ENCODE results near the gene ADD2.
"Not testable (repeated sequence)": the region's sequence is repeated elsewhere in the genome, so short reads cannot be mapped to it uniquely, and the experiment has no call there.

The ADD2 gene

GRCh38 chr2:70767699-70768589 is at the start of gene ADD2:
Gene ADD2 (minus strand): TSS chr2:70768200. CDS start chr2:70706408, 61,792 bp downstream.
- no peak for DNase-seq (ENCODE audit: low read depth in 2 of 2)

- no peak for DNase-seq (ENCODE audit: low read depth in 2 of 2)
Measured at GRCh38 chr2:70817284-70817954, 49.4 kb upstream of the ADD2 start.

GRCh38 chr2:70816726-70817125 is 48.7 kb upstream of the ADD2 start:
- no peak for DNase-seq (ENCODE audit: low read depth in 2 of 2)

- DNase-seq (ENCODE audit: low read depth in 2 of 2) = no peak
Measured at GRCh38 chr2:70808983-70809958, 41.3 kb upstream of the ADD2 start.

- no peak for DNase-seq (ENCODE audit: low read depth in 2 of 2)
Measured at GRCh38 chr2:70807828-70808118, 39.8 kb upstream of the ADD2 start.

- DNase-seq (ENCODE audit: low read depth in 2 of 2) = no peak
Measured at GRCh38 chr2:70807102-70807827, 39.3 kb upstream of the ADD2 start.

- DNase-seq (ENCODE audit: low read depth in 2 of 2) = no peak
Measured at GRCh38 chr2:70806620-70807019, 38.6 kb upstream of the ADD2 start.

- DNase-seq (ENCODE audit: low read depth in 2 of 2) = no peak
Measured at GRCh38 chr2:70806013-70806412, 38.0 kb upstream of the ADD2 start.

- DNase-seq (ENCODE audit: low read depth in 2 of 2) = no peak
Measured at GRCh38 chr2:70801607-70802263, 33.7 kb upstream of the ADD2 start.

- no peak for DNase-seq (ENCODE audit: low read depth in 2 of 2)
Measured at GRCh38 chr2:70799706-70800105, 31.7 kb upstream of the ADD2 start.

- DNase-seq (ENCODE audit: low read depth in 2 of 2) = not testable (repeated sequence)
Measured at GRCh38 chr2:70797996-70798395, 30.0 kb upstream of the ADD2 start.

- no peak for DNase-seq (ENCODE audit: low read depth in 2 of 2)
Measured at GRCh38 chr2:70797506-70797905, 29.5 kb upstream of the ADD2 start.

GRCh38 chr2:70796262-70796661 is 28.3 kb upstream of the ADD2 start:
- no peak for DNase-seq (ENCODE audit: low read depth in 2 of 2)

- DNase-seq (ENCODE audit: low read depth in 2 of 2) = no peak
Measured at GRCh38 chr2:70795164-70795995, 27.4 kb upstream of the ADD2 start.

- no peak for DNase-seq (ENCODE audit: low read depth in 2 of 2)
Measured at GRCh38 chr2:70793450-70793849, 25.4 kb upstream of the ADD2 start.

GRCh38 chr2:70790136-70790828 is 22.3 kb upstream of the ADD2 start, which contains the start of gene FIGLA:
Gene FIGLA (minus strand): TSS chr2:70790643. CDS start chr2:70790638, 5 bp downstream.
- DNase-seq (ENCODE audit: low read depth in 2 of 2) = no peak

- DNase-seq (ENCODE audit: low read depth in 2 of 2) = peak in 1 of 2 donors; percentile 10
Measured at GRCh38 chr2:70789304-70790135, 21.5 kb upstream of the ADD2 start.

Measured in stimulated activated CD4-positive, alpha-beta T cell treated with anti-CD3 and anti-CD28 coated beads, Interleukin-1b, Interleukin-23, amount 100 ng/mL, for 1 hour (primary cell).